BE2C (cell line): ENCODE measurements around the gene IFTAP.

ENCODE experiments used
- DNase-seq: peaks from one replicate; pipeline ENCODE4 v3.0.0-alpha.2; 2020
- H3K27me3 ChIP-seq: fragments of 250-450 bp; sonication (Bioruptor Pico); 2 replicates; pipeline ENCODE4 v1.5.1; 2020; ENCODE audit warnings: mild to moderate bottlenecking
- H3K36me3 ChIP-seq: fragments of 250-450 bp; sonication (Bioruptor Pico); 2 replicates; pipeline ENCODE4 v1.5.1; 2020; ENCODE audit warnings: mild to moderate bottlenecking
- H3K4me1 ChIP-seq: fragments of 250-450 bp; sonication (Bioruptor Pico); 2 replicates; pipeline ENCODE4 v1.5.1; 2020
- H3K4me3 ChIP-seq: 2 replicates; pipeline ENCODE4 v1.5.1; 2011; ENCODE audit warnings: low read depth, low read length
- H3K9me3 ChIP-seq: fragments of 250-450 bp; sonication (Bioruptor Pico); 2 replicates; pipeline ENCODE4 v1.5.1; 2020
- CTCF ChIP-seq: IDR thresholded peaks from 2 replicates; pipeline ENCODE4 v1.5.1; 2012; ENCODE audit warnings: mild to moderate bottlenecking, low read depth, low read length

Gene IFTAP

GRCh38 chr11:36700246-36700645 is 105.9 kb downstream of the IFTAP start:
- Histone ChIP-seq H3K4me3 (no peak overlapping the region), H3K36me3 (no peaks in the 10 kb centered on the region), H3K4me1 (no peaks in the 10 kb centered on the region), H3K27me3 (no peaks in the 10 kb centered on the region), H3K9me3 (no peaks in the 10 kb centered on the region)
- no peak for DNase-seq
- no peak for TF ChIP-seq CTCF

- Histone ChIP-seq H3K9me3 (no peaks in the 10 kb centered on the region), H3K4me3 (no peak overlapping the region), H3K4me1 (no peaks in the 10 kb centered on the region), H3K27me3 (no peaks in the 10 kb centered on the region), H3K36me3 (no peaks in the 10 kb centered on the region)
- peak; percentile 18 for DNase-seq
- TF ChIP-seq CTCF = peak; percentile 83
Observed at GRCh38 chr11:36702330-36703054, 108.2 kb downstream of the IFTAP start.

- Histone ChIP-seq H3K4me1 (no peaks in the 10 kb centered on the region), H3K4me3 (no peak overlapping the region), H3K27me3 (no peaks in the 10 kb centered on the region), H3K9me3 (no peaks in the 10 kb centered on the region), H3K36me3 (no peaks in the 10 kb centered on the region)
- no peak for TF ChIP-seq CTCF
- no peak for DNase-seq
Observed at GRCh38 chr11:36703055-36703404, 108.7 kb downstream of the IFTAP start.
